H1 (cell line): ENCODE measurements around the gene AIFM1. TPM values are rescaled to one million over a fixed set of nuclear protein-coding genes. Genes with fewer than 3 reads are reported as not detected.

Experiments
- CTCF ChIA-PET: fragments of 300-600 bp; sonication (Branson Sonifier 250); formaldehyde crosslinking; loops from one replicate; lab custom pipeline; 2021; ENCODE audit not compliant: partially characterized antibody; lab: Charles Lee
- POLR2A ChIA-PET: fragments of 300-600 bp; sonication (Branson Sonifier 250); formaldehyde crosslinking; loops from one replicate; lab custom pipeline; 2021; ENCODE audit warnings: inconsistent platforms; ENCODE audit not compliant: partially characterized antibody; lab: Charles Lee
- DNase-seq, 2 experiments: peaks; one replicate each; pipeline versions ENCODE4 v3.0.0 to v3.0.0-alpha.2; 2010 to 2022; ENCODE audit warnings: low spot score in 2 of 2, low read depth in 1 of 2, mixed read lengths in 1 of 2
- FAIRE-seq: peaks from 2 replicates; lab custom pipeline; 2011; peaks lifted over from hg19 to GRCh38; lab: Jason Lieb, UNC
- H2AFZ ChIP-seq: 2 replicates; pipeline ENCODE4 v1.8.1; 2012; ENCODE audit warnings: low read length, inconsistent platforms
- H2AK5ac ChIP-seq: 2 replicates; pipeline ENCODE4 v1.6.1; 2013; ENCODE audit warnings: low read depth, low read length
- H2BK120ac ChIP-seq: replicated peaks from 2 replicates; pipeline ENCODE3; 2013; ENCODE audit warnings: low read depth, low read length, inconsistent platforms
- H2BK12ac ChIP-seq: 2 replicates; pipeline ENCODE4 v1.6.1; 2013; ENCODE audit warnings: low read depth, low read length
- H2BK15ac ChIP-seq: 2 replicates; pipeline ENCODE4 v1.6.1; 2013; ENCODE audit warnings: low read length
- H2BK20ac ChIP-seq: 2 replicates; pipeline ENCODE4 v1.6.1; 2013; ENCODE audit warnings: low read length
- H2BK5ac ChIP-seq: 2 replicates; pipeline ENCODE4 v1.6.1; 2013; ENCODE audit warnings: low read depth, low read length
- H3K14ac ChIP-seq: 2 replicates; pipeline ENCODE4 v1.6.1; 2013; ENCODE audit warnings: inconsistent platforms; ENCODE audit not compliant: insufficient read length
- H3K18ac ChIP-seq: 2 replicates; pipeline ENCODE4 v1.6.1; 2013; ENCODE audit warnings: low read length; ENCODE audit errors: extremely low read depth
- H3K23ac ChIP-seq: 2 replicates; pipeline ENCODE4 v1.6.1; 2013; ENCODE audit warnings: inconsistent platforms; ENCODE audit not compliant: insufficient read length
- H3K23me2 ChIP-seq: 2 replicates; pipeline ENCODE4 v1.6.1; 2013; ENCODE audit warnings: low read depth, low read length
- H3K27ac ChIP-seq: 2 replicates; pipeline ENCODE4 v1.6.1; 2011; ENCODE audit warnings: low read depth, low read length, inconsistent platforms
- H3K27me3 ChIP-seq, 4 experiments: replicated peaks in 1 of 4; 1 replicate in 1 of 4; 2 replicates in 3 of 4; pipeline versions ENCODE4 v1.6.1 to v1.8.1; 2011 to 2013; ENCODE audit warnings: low read length in 3 of 4, mild to moderate bottlenecking in 3 of 4, inconsistent platforms in 2 of 4, mixed read lengths in 2 of 4, moderate library complexity in 1 of 4; ENCODE audit not compliant: control insufficient read depth in 3 of 4, insufficient read depth in 3 of 4; ENCODE audit errors: extremely low read depth in 1 of 4
- H3K36me3 ChIP-seq, 4 experiments: 2 replicates each; pipeline versions ENCODE4 v1.6.1 to v1.8.1; 2011 to 2013; ENCODE audit warnings: mild to moderate bottlenecking in 4 of 4, low read length in 3 of 4, moderate library complexity in 2 of 4, control low read depth in 1 of 4, inconsistent platforms in 1 of 4; ENCODE audit not compliant: insufficient read depth in 4 of 4, control insufficient read depth in 2 of 4
- H3K4ac ChIP-seq: replicated peaks from 2 replicates; pipeline ENCODE3; 2013; ENCODE audit warnings: low read length, low read depth, mixed read lengths, inconsistent platforms; ENCODE audit not compliant: insufficient read length
- H3K4me1 ChIP-seq, 4 experiments: replicated peaks in 1 of 4; 1 replicate in 1 of 4; 2 replicates in 3 of 4; pipeline versions ENCODE4 v1.6.1 to v1.8.1; 2011 to 2013; ENCODE audit warnings: low read length in 3 of 4, inconsistent platforms in 2 of 4, mixed read lengths in 1 of 4; ENCODE audit not compliant: insufficient read depth in 4 of 4, control insufficient read depth in 3 of 4
- H3K4me2 ChIP-seq, 2 experiments: 2 replicates each; pipeline versions ENCODE4 v1.6.1 to v1.8.1; 2011 to 2013; ENCODE audit warnings: low read depth in 2 of 2, low read length in 2 of 2, control low read depth in 1 of 2, inconsistent platforms in 1 of 2, mild to moderate bottlenecking in 1 of 2; ENCODE audit not compliant: insufficient read depth in 1 of 2
- H3K4me3 ChIP-seq, 4 experiments: fragments of 200-600, 300-600 bp in 1 of 4; sonication (generic), shearing (Covaris generic), sonication (Bioruptor Twin) in 1 of 4; 2 replicates each; pipeline versions ENCODE4 v1.5.1 to v1.8.1; 2011 to 2016; ENCODE audit warnings: low read length in 4 of 4, low read depth in 3 of 4, control low read depth in 2 of 4, inconsistent platforms in 2 of 4, mild to moderate bottlenecking in 2 of 4, mixed read lengths in 1 of 4, moderate library complexity in 1 of 4; ENCODE audit not compliant: insufficient read depth in 2 of 4; ENCODE audit errors: extremely low read depth in 1 of 4
- H3K56ac ChIP-seq: replicated peaks from 2 replicates; pipeline ENCODE3; 2013; ENCODE audit warnings: low read depth, mild to moderate bottlenecking, mixed read lengths, low read length, inconsistent platforms; ENCODE audit not compliant: insufficient read length
- H3K79me1 ChIP-seq: 2 replicates; pipeline ENCODE4 v1.6.1; 2013; ENCODE audit warnings: low read depth, low read length, control low read depth
- H3K79me2 ChIP-seq, 2 experiments: 2 replicates each; pipeline versions ENCODE4 v1.6.1 to v1.8.1; 2012 to 2013; ENCODE audit warnings: low read length in 2 of 2, mild to moderate bottlenecking in 2 of 2, inconsistent platforms in 1 of 2; ENCODE audit not compliant: insufficient read depth in 2 of 2, control insufficient read depth in 1 of 2
- H3K9ac ChIP-seq, 4 experiments: replicated peaks in 1 of 4; 1 replicate in 1 of 4; 2 replicates in 3 of 4; pipeline versions ENCODE4 v1.6.1 to v1.8.1; 2011 to 2013; ENCODE audit warnings: low read depth in 3 of 4, low read length in 3 of 4, control low read depth in 2 of 4, mild to moderate bottlenecking in 2 of 4, moderate library complexity in 2 of 4, inconsistent platforms in 1 of 4; ENCODE audit errors: extremely low read depth in 1 of 4
- H3K9me3 ChIP-seq, 2 experiments: 2 replicates each; pipeline versions ENCODE4 v1.6.1 to v1.8.1; 2012 to 2013; ENCODE audit warnings: mild to moderate bottlenecking in 2 of 2, moderate library complexity in 2 of 2, control low read depth in 1 of 2, inconsistent platforms in 1 of 2, low read depth in 1 of 2, low read length in 1 of 2, mixed read lengths in 1 of 2; ENCODE audit not compliant: insufficient read depth in 2 of 2
- H4K20me1 ChIP-seq, 2 experiments: replicated peaks in 1 of 2; 2 replicates each; pipeline versions ENCODE3 to v1.8.1; 2011 to 2013; ENCODE audit warnings: inconsistent platforms in 2 of 2, low read length in 2 of 2, mild to moderate bottlenecking in 1 of 2; ENCODE audit not compliant: insufficient read depth in 2 of 2, control insufficient read depth in 1 of 2
- H4K5ac ChIP-seq: 2 replicates; pipeline ENCODE4 v1.6.1; 2013; ENCODE audit warnings: low read length, low read depth, mixed read lengths, inconsistent platforms; ENCODE audit not compliant: insufficient read length
- H4K8ac ChIP-seq: 2 replicates; pipeline ENCODE4 v1.8.0; 2013; ENCODE audit warnings: mild to moderate bottlenecking, moderate library complexity, low read length, inconsistent platforms; ENCODE audit not compliant: insufficient read depth; ENCODE audit errors: extremely low read depth
- H4K91ac ChIP-seq: replicated peaks from 2 replicates; pipeline ENCODE3; 2013; ENCODE audit warnings: low read length, mixed read lengths, inconsistent platforms; ENCODE audit not compliant: insufficient read length
- EGR1 ChIP-seq: IDR thresholded peaks from 2 replicates; pipeline ENCODE4 v1.6.1; 2011; ENCODE audit warnings: low read depth, low read length, borderline replicate concordance
- EZH2 ChIP-seq: fragments of 200-600 bp; sonication (generic); IDR thresholded peaks from 2 replicates; pipeline ENCODE4 v1.7.1; 2012; ENCODE audit warnings: low read depth, mild to moderate bottlenecking, moderate library complexity, low read length, inconsistent platforms; ENCODE audit not compliant: severe bottlenecking
- HDAC6 ChIP-seq: IDR thresholded peaks from one replicate; pipeline ENCODE4 v1.7.1; 2012; ENCODE audit warnings: low read depth, mild to moderate bottlenecking, inconsistent platforms, low read length, moderate library complexity
- JUND ChIP-seq: IDR thresholded peaks from 2 replicates; pipeline ENCODE4 v1.6.1; 2011; ENCODE audit warnings: mild to moderate bottlenecking, improper control_type of control experiment, low read length
- KDM5A ChIP-seq: fragments of 200-600 bp; IDR thresholded peaks from 2 replicates; pipeline ENCODE4 v1.7.1; 2012; ENCODE audit warnings: mild to moderate bottlenecking, low read length, inconsistent platforms, mixed read lengths
- PHF8 ChIP-seq: fragments of 200-600 bp; sonication (generic); conservative IDR thresholded peaks from 2 replicates; pipeline ENCODE4 v1.7.1; 2012; ENCODE audit warnings: low read depth, mild to moderate bottlenecking, inconsistent platforms, low read length, moderate library complexity
- POLR2A ChIP-seq, 2 experiments: IDR thresholded peaks; 1 replicate in 1 of 2; 2 replicates in 1 of 2; pipeline ENCODE4 v1.6.1; 2011; ENCODE audit warnings: low read depth in 2 of 2, low read length in 2 of 2, mild to moderate bottlenecking in 2 of 2; ENCODE audit errors: control extremely low read depth in 1 of 2
- RNF2 ChIP-seq: fragments of 200-900, 300-1000 bp; sonication (generic); IDR thresholded peaks from 2 replicates; pipeline ENCODE4 v1.7.1; 2016; ENCODE audit warnings: borderline replicate concordance, low read depth, mild to moderate bottlenecking, antibody characterized with exemption, low read length; ENCODE audit not compliant: poor library complexity, severe bottlenecking; ENCODE audit errors: missing control alignments
- SIX5 ChIP-seq: IDR thresholded peaks from 2 replicates; pipeline ENCODE4 v1.6.1; 2011; ENCODE audit warnings: mild to moderate bottlenecking, low read depth, low read length
- SRF ChIP-seq: IDR thresholded peaks from 2 replicates; pipeline ENCODE4 v1.6.1; 2011; ENCODE audit warnings: mild to moderate bottlenecking, low read depth, low read length, moderate library complexity
- USF2 ChIP-seq: IDR thresholded peaks from 2 replicates; pipeline ENCODE4 v1.6.1; 2011; ENCODE audit warnings: low read length, improper control_type of control experiment
- YY1 ChIP-seq: IDR thresholded peaks from 2 replicates; pipeline ENCODE4 v1.6.1; 2011; ENCODE audit warnings: low read depth, mild to moderate bottlenecking, low read length
- WGBS, 2 experiments: shearing (Covaris generic) in 1 of 2; methylation state at CpG; one replicate each; pipeline versions ENCODE4 v1.1.6 to v1.1.7; 2013 to 2015; ENCODE audit warnings: low lambda C conversion rate in 2 of 2, mixed read lengths in 2 of 2, inconsistent platforms in 1 of 2, low coverage in 1 of 2, missing lambda C conversion rate in 1 of 2; ENCODE audit not compliant: insufficient replicate concordance in 2 of 2, insufficient coverage in 1 of 2, insufficient read length in 1 of 2; ENCODE audit errors: extremely low coverage in 1 of 2, missing lambda C conversion rate in 1 of 2; 5-methylcytosine and 5-hydroxymethylcytosine counted together
- polyA plus RNA-seq, 7 experiments: library from polyadenylated mRNA; depleted of rRNA in 3 of 7; stranded (reverse) in 5 of 7; unstranded in 2 of 7; fragments of >200 nt in 5 of 7; fragments of 200-250 nt in 2 of 7; gene quantifications; 1 replicate in 5 of 7; 2 replicates in 1 of 7; 4 replicates in 1 of 7; pipeline versions ENCODE4 v1.2.1 to v1.2.3, GENCODE V29; 2011 to 2013; ENCODE audit warnings: missing spikeins in 2 of 7, mixed read lengths in 2 of 7
- total RNA-seq: library from RNA; stranded (reverse); fragmentation: NEBNext Ultra II Directional; extraction: Animal tissue kit (Norgen Biotek cat#: 25700); gene quantifications from 2 replicates; pipeline ENCODE4 v1.2.1, GENCODE V29; 2021
- TF ChIP-seq, protein P1 (sequence below): IDR thresholded peaks from 2 replicates; pipeline ENCODE4 v1.6.1; 2012; ENCODE audit warnings: inconsistent platforms

AIFM1 gene
- total and polyA plus RNA-seq, 2 of the 8 experiments (the other 6 are each of a cell fraction or from before 2014, with no cell fraction given): 34.1 to 55.4 TPM

DNA sequence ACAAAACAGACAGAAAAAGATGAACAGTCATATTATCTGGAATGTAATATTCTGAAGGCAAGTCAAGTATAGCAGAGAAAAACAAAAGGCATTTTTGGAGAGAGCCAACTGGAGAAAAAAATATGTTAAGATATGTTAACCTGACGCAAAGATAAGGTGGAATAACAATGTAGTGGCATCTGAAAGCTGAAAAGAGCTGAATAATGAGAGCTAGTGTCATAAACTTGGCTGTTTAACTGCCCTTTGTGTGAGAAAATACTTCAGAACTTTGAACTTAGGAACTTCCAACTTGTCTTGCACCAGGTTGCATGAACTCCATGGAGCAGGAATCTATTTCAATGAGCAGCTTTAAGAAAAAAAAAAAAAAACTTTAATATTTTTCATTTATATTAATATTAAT, 39.0 kb upstream of the AIFM1 start:
- no peak for FAIRE-seq
- no peaks in the 10 kb centered on the region for H3K23me2 ChIP-seq
- CTCF ChIA-PET: no interaction called here
- no peaks in the 10 kb centered on the region for H3K4me1 ChIP-seq
- H3K4ac ChIP-seq: no peak overlapping the region
- H3K23ac ChIP-seq: no peak overlapping the region
- no peak overlapping the region for H3K56ac ChIP-seq
- no peak overlapping the region for H2BK120ac ChIP-seq
- no peak overlapping the region for H3K4me3 ChIP-seq
- peaks cover 0 to 28% (median 5%) of the 10 kb centered on the region in 4 experiments; a peak in 5 of 8 replicates for H3K36me3 ChIP-seq
- no peak overlapping the region for H3K9ac ChIP-seq
- H3K79me1 ChIP-seq: no peaks in the 10 kb centered on the region
- no peak overlapping the region for H2BK12ac ChIP-seq
- H3K18ac ChIP-seq: no peak overlapping the region
- H2BK20ac ChIP-seq: no peak overlapping the region
- POLR2A ChIA-PET: no interaction called here
- H4K5ac ChIP-seq: no peak overlapping the region
- H3K14ac ChIP-seq: no peak overlapping the region
- H3K27ac ChIP-seq: no peak overlapping the region
- H2BK5ac ChIP-seq: no peak overlapping the region
- TF ChIP-seq RNF2 (no peak), PHF8 (no peak), KDM5A (no peak), USF2 (no peak), EGR1 (no peak), POLR2A (IDR thresholded peaks at IDR 0.05; ENCODE audit: control extremely low read depth in 1 of 2, low read depth in 2 of 2, low read length in 2 of 2) (no peak), HDAC6 (no peak), SIX5 (no peak), EZH2 (no peak), YY1 (no peak), SRF (no peak), JUND (no peak)
- TF ChIP-seq, protein P1, sequence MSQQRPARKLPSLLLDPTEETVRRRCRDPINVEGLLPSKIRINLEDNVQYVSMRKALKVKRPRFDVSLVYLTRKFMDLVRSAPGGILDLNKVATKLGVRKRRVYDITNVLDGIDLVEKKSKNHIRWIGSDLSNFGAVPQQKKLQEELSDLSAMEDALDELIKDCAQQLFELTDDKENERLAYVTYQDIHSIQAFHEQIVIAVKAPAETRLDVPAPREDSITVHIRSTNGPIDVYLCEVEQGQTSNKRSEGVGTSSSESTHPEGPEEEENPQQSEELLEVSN: no peak
- 0% methylated on average over 1 of the region's 1 CpG; no CpG with 5 or more reads in 1 of the 2 experiments for WGBS, 2 experiments
- H2AFZ ChIP-seq: no peak overlapping the region
- no peaks in the 10 kb centered on the region for H3K9me3 ChIP-seq
- no peak overlapping the region for H4K91ac ChIP-seq
- no peak overlapping the region for H2AK5ac ChIP-seq
- no peak overlapping the region for H3K4me2 ChIP-seq
- no peaks in the 10 kb centered on the region for H4K20me1 ChIP-seq
- H4K8ac ChIP-seq: no peak overlapping the region
- H3K27me3 ChIP-seq: no peaks in the 10 kb centered on the region
- no peaks in the 10 kb centered on the region for H3K79me2 ChIP-seq
- no peak for DNase-seq
- H2BK15ac ChIP-seq: no peak overlapping the region
